Keratinocyte (primary cell): ENCODE measurements around the gene FRMPD1. TPM values are rescaled to one million over a fixed set of nuclear protein-coding genes. Genes with fewer than 3 reads are reported as not detected.

Experiments
- DNase-seq: peaks from one replicate; pipeline ENCODE4 v3.0.0-alpha.2; 2011; ENCODE audit warnings: low read depth, missing footprints, low spot score
- FAIRE-seq: peaks from 2 replicates; lab custom pipeline; 2011; peaks lifted over from hg19 to GRCh38; lab: Jason Lieb, UNC
- H2AFZ ChIP-seq: 2 replicates; pipeline ENCODE4 v1.6.0; 2012; ENCODE audit warnings: low read length, control low read depth, inconsistent platforms; ENCODE audit not compliant: control insufficient read depth
- H3K27ac ChIP-seq: 2 replicates; pipeline ENCODE4 v1.5.1; 2011; ENCODE audit warnings: low read length; ENCODE audit not compliant: control insufficient read depth, insufficient read depth
- H3K27me3 ChIP-seq: 3 replicates; pipeline ENCODE4 v1.6.0; 2011; ENCODE audit warnings: low read length; ENCODE audit not compliant: control insufficient read depth, insufficient read depth; ENCODE audit errors: extremely low read depth
- H3K36me3 ChIP-seq, 2 experiments: 2 replicates in 1 of 2; 3 replicates in 1 of 2; pipeline ENCODE4 v1.5.1; 2011; ENCODE audit warnings: low read length in 2 of 2, mild to moderate bottlenecking in 1 of 2; ENCODE audit not compliant: control insufficient read depth in 2 of 2, insufficient read depth in 2 of 2; ENCODE audit errors: extremely low read depth in 1 of 2
- H3K4me1 ChIP-seq: 3 replicates; pipeline ENCODE4 v1.5.1; 2011; ENCODE audit warnings: low read length; ENCODE audit not compliant: control insufficient read depth, insufficient read depth; ENCODE audit errors: extremely low read depth
- H3K4me2 ChIP-seq: 3 replicates; pipeline ENCODE4 v1.6.0; 2011; ENCODE audit warnings: low read depth, low read length; ENCODE audit not compliant: control insufficient read depth, insufficient read depth; ENCODE audit errors: extremely low read depth
- H3K4me3 ChIP-seq, 3 experiments: fragments of 200-600 bp in 1 of 3; sonication (generic) in 1 of 3; 2 replicates in 2 of 3; 3 replicates in 1 of 3; pipeline ENCODE4 v1.5.1; 2011 to 2016; ENCODE audit warnings: low read length in 3 of 3, mild to moderate bottlenecking in 3 of 3, control low read depth in 2 of 3, inconsistent platforms in 1 of 3, low read depth in 1 of 3, mixed read lengths in 1 of 3, mixed run types in 1 of 3, moderate library complexity in 1 of 3; ENCODE audit not compliant: control insufficient read depth in 2 of 3, insufficient read depth in 2 of 3; ENCODE audit errors: extremely low read depth in 1 of 3
- H3K79me2 ChIP-seq: 2 replicates; pipeline ENCODE4 v1.6.0; 2012; ENCODE audit warnings: low read length; ENCODE audit not compliant: control insufficient read depth, insufficient read depth
- H3K9ac ChIP-seq: 3 replicates; pipeline ENCODE4 v1.6.0; 2011; ENCODE audit warnings: low read length; ENCODE audit not compliant: control insufficient read depth, insufficient read depth; ENCODE audit errors: extremely low read depth
- H3K9me1 ChIP-seq: 3 replicates; pipeline ENCODE4 v1.6.0; 2011; ENCODE audit warnings: low read length; ENCODE audit not compliant: control insufficient read depth, insufficient read depth; ENCODE audit errors: extremely low read depth
- H3K9me3 ChIP-seq: 2 replicates; pipeline ENCODE4 v1.5.1; 2012; ENCODE audit warnings: low read depth, low read length; ENCODE audit not compliant: control insufficient read depth
- H4K20me1 ChIP-seq: 3 replicates; pipeline ENCODE4 v1.6.0; 2011; ENCODE audit warnings: low read length; ENCODE audit not compliant: control insufficient read depth, insufficient read depth; ENCODE audit errors: extremely low read depth
- EZH2 ChIP-seq: IDR thresholded peaks from one replicate; pipeline ENCODE4 v1.6.1; 2012; ENCODE audit warnings: inconsistent platforms, mild to moderate bottlenecking, low read length, moderate library complexity
- dilution Hi-C: fragments of 300-500 bp; cut with MboI; formaldehyde crosslinking; loops from one replicate; pipeline ENCODE4 v1.7.0; 2020; ENCODE audit warnings: low sequenced_read_pairs; ENCODE audit not compliant: extremely low pct_ligation_motif_present
- polyA plus RNA-seq, 5 experiments: library from polyadenylated mRNA; depleted of rRNA in 3 of 5; stranded (reverse) in 3 of 5; stranded (forward) in 1 of 5; unstranded in 1 of 5; fragments of >200 nt; gene quantifications; 1 replicate in 1 of 5; 2 replicates in 3 of 5; 3 replicates in 1 of 5; pipeline versions ENCODE4 v1.2.1 to v1.2.3, GENCODE V29; 2011 to 2012; ENCODE audit warnings: missing spikeins in 2 of 5, low read depth in 1 of 5, low replicate concordance in 1 of 5
- TF ChIP-seq, protein P1 (sequence below), 3 experiments: IDR thresholded peaks in 1 of 3; conservative IDR thresholded peaks in 1 of 3; optimal IDR thresholded peaks in 1 of 3; 2 replicates in 2 of 3; 3 replicates in 1 of 3; pipeline versions ENCODE3 to v1.5.1; 2011; ENCODE audit warnings: low read length in 3 of 3, mild to moderate bottlenecking in 3 of 3, moderate library complexity in 2 of 3, control low read depth in 1 of 3, inconsistent platforms in 1 of 3; ENCODE audit not compliant: insufficient read depth in 2 of 3; ENCODE audit errors: extremely low read depth in 1 of 3

The FRMPD1 gene
- polyA plus RNA-seq, 1 donor (not counting 4 experiments of a cell fraction or from before 2014, with no cell fraction given), result 0.01 TPM

- H3K9me3 ChIP-seq, result no peaks in the 10 kb centered on the region
- no peak for FAIRE-seq
- TF ChIP-seq, protein P1, sequence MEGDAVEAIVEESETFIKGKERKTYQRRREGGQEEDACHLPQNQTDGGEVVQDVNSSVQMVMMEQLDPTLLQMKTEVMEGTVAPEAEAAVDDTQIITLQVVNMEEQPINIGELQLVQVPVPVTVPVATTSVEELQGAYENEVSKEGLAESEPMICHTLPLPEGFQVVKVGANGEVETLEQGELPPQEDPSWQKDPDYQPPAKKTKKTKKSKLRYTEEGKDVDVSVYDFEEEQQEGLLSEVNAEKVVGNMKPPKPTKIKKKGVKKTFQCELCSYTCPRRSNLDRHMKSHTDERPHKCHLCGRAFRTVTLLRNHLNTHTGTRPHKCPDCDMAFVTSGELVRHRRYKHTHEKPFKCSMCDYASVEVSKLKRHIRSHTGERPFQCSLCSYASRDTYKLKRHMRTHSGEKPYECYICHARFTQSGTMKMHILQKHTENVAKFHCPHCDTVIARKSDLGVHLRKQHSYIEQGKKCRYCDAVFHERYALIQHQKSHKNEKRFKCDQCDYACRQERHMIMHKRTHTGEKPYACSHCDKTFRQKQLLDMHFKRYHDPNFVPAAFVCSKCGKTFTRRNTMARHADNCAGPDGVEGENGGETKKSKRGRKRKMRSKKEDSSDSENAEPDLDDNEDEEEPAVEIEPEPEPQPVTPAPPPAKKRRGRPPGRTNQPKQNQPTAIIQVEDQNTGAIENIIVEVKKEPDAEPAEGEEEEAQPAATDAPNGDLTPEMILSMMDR (optimal IDR thresholded peaks at IDR 0.05 in 1 of 3, IDR thresholded peaks at IDR 0.05 in 1 of 3, conservative IDR thresholded peaks at IDR 0.05 in 1 of 3; ENCODE audit: extremely low read depth in 1 of 3, insufficient read depth in 2 of 3, low read length in 3 of 3), result no peak
- no peak for TF ChIP-seq EZH2
Measured at GRCh38 chr9:37643214-37643613, 7.5 kb upstream of the FRMPD1 start.

DNA sequence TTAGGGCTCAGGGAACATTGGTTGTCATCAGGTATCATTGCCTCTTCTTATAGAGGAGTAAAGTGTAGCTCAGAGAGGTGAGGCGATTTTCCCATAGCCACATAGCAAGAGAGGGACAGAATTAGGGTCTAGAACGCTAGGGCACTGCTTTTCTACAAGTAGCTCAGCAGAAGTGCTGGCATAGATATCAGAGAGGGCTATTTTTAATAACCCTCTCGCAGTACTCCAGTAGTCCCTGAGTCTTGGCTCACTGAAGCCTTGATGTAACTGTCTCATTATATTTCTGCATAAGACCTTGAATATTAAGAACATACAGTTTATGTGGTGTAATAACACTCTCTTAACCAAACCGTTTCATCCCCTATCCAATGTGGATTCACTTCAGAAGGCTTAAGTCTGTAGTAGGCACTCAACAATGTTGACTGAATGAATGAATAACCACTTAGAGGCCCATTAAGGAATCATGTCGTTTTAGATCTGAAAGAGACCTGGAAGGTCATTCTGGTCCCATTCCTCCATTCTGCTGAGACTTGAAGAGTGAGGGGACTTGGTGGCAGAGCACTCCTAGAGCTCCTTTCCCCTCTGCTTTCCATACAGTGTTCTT is 4.7 kb upstream of the FRMPD1 start:
- H3K36me3 ChIP-seq, result no peaks in the 10 kb centered on the region
- H4K20me1 ChIP-seq, result no peaks in the 10 kb centered on the region
- no peaks in the 10 kb centered on the region for H3K79me2 ChIP-seq
- DNase-seq (no peak), FAIRE-seq (no peak)
- H3K9me1 ChIP-seq, result no peaks in the 10 kb centered on the region
- no peaks in the 10 kb centered on the region for H3K4me1 ChIP-seq
- no peak overlapping the region for H3K4me3 ChIP-seq
- no peak for TF ChIP-seq EZH2
- TF ChIP-seq, protein P1 (optimal IDR thresholded peaks at IDR 0.05 in 1 of 3, IDR thresholded peaks at IDR 0.05 in 1 of 3, conservative IDR thresholded peaks at IDR 0.05 in 1 of 3; ENCODE audit: extremely low read depth in 1 of 3, insufficient read depth in 2 of 3, low read length in 3 of 3), result no peak
- dilution Hi-C loops, result no loop called here
- H3K27ac ChIP-seq, result no peak overlapping the region
- no peak overlapping the region for H3K9ac ChIP-seq
- no peaks in the 10 kb centered on the region for H3K9me3 ChIP-seq
- H3K27me3 ChIP-seq, result peaks cover 54% of the 10 kb centered on the region
- no peak overlapping the region for H2AFZ ChIP-seq
- no peak overlapping the region for H3K4me2 ChIP-seq

More at GRCh38 chr9:37643214-37643613, 7.5 kb upstream of the FRMPD1 start:
- no peak for DNase-seq
- no peaks in the 10 kb centered on the region for H3K4me1 ChIP-seq
- no peak overlapping the region for H3K9ac ChIP-seq
- no peaks in the 10 kb centered on the region for H3K36me3 ChIP-seq
- H3K4me3 ChIP-seq, result no peak overlapping the region
- H3K27me3 ChIP-seq, result peaks cover 30% of the 10 kb centered on the region
- dilution Hi-C loops, result no loop called here
- H3K9me1 ChIP-seq, result no peaks in the 10 kb centered on the region
- H3K27ac ChIP-seq, result no peak overlapping the region
- no peaks in the 10 kb centered on the region for H4K20me1 ChIP-seq
- no peak overlapping the region for H2AFZ ChIP-seq
- H3K4me2 ChIP-seq, result no peak overlapping the region
- no peaks in the 10 kb centered on the region for H3K79me2 ChIP-seq
